Upper lobe of left lung (tissue), 6 donors: ENCODE data around the gene TENM4. TPM values are rescaled to one million over a fixed set of nuclear protein-coding genes. Genes with fewer than 3 reads are reported as not detected.

Experiments
- ATAC-seq, 2 donors: fragments of 200-7000 bp; cut with Tn5 transposase; one replicate each; pipeline ENCODE4 v1.9.1; 2022; ENCODE audit warnings: mild to moderate bottlenecking in 2 of 2, moderate library complexity in 2 of 2; ENCODE audit not compliant: low FRiP score in 2 of 2
- DNase-seq, 2 donors: peaks; one replicate each; pipeline ENCODE4 v3.0.0-alpha.2; 2019 to 2020
- H3K27ac ChIP-seq, 4 donors: fragments of 200-600 bp; sonication (generic); one replicate each; pipeline ENCODE4 v1.5.1; 2016 to 2019
- H3K27me3 ChIP-seq, 4 donors: fragments of 200-600 bp; sonication (generic); one replicate each; pipeline ENCODE4 v1.5.1; 2017 to 2019
- H3K36me3 ChIP-seq, 4 donors: fragments of 200-600 bp; sonication (generic); one replicate each; pipeline ENCODE4 v1.5.1; 2016 to 2019
- H3K4me1 ChIP-seq, 4 donors: fragments of 200-600 bp; sonication (generic); one replicate each; pipeline ENCODE4 v1.5.1; 2018 to 2019
- H3K4me3 ChIP-seq, 4 donors: fragments of 200-600 bp; sonication (generic); one replicate each; pipeline ENCODE4 v1.5.1; 2017 to 2019; ENCODE audit warnings: mild to moderate bottlenecking in 2 of 4, moderate library complexity in 1 of 4
- H3K9me3 ChIP-seq, 4 donors: fragments of 200-600 bp; sonication (generic); one replicate each; pipeline ENCODE4 v1.5.1; 2018 to 2019
- EP300 ChIP-seq, 4 donors: sonication (generic); formaldehyde crosslinking; IDR thresholded peaks; one replicate each; pipeline ENCODE4 v1.5.1; 2017; ENCODE audit warnings: antibody characterized with exemption in 4 of 4, control low read depth in 2 of 4
- POLR2A ChIP-seq, 4 donors: fragments of 450-650 bp; IDR thresholded peaks; one replicate each; pipeline ENCODE4 v1.5.1; 2016 to 2017; ENCODE audit warnings: antibody characterized with exemption in 4 of 4, mild to moderate bottlenecking in 2 of 4
- POLR2AphosphoS5 ChIP-seq, 2 donors: sonication (generic); formaldehyde crosslinking; IDR thresholded peaks; one replicate each; pipeline ENCODE4 v1.5.1; 2017; ENCODE audit warnings: antibody characterized with exemption in 2 of 2
- WGBS, 2 donors: methylation state at CpG; one replicate each; pipeline ENCODE4 v1.1.5; 2017 to 2018; 5-methylcytosine and 5-hydroxymethylcytosine counted together
- total RNA-seq, 6 donors: library from RNA; depleted of rRNA in 4 of 6; stranded (reverse); fragments of >200 nt in 4 of 6; gene quantifications; one replicate each; pipeline versions ENCODE4 v1.1.0 to v1.2.1, GENCODE V29; 2016 to 2021
- TF ChIP-seq, protein P1 (sequence below), 6 experiments: fragments of 450-650 bp in 4 of 6; fragments of 200-600 bp in 2 of 6; sonication (generic) in 2 of 6; IDR thresholded peaks; one replicate each; pipeline ENCODE4 v1.5.1; 2016 to 2019; ENCODE audit warnings: antibody characterized with exemption in 6 of 6
- donor health status: DM: no; HTN: no; CAD: no; lungs with moderate emphysema.
- donor health status: DM: no; HTN: yes; CAD: no; lungs with severe emphysema.

The TENM4 gene
- total RNA-seq, 6 donors from 2014 or later, result 0.11 to 20.0 (median 3.7) TPM

DNA sequence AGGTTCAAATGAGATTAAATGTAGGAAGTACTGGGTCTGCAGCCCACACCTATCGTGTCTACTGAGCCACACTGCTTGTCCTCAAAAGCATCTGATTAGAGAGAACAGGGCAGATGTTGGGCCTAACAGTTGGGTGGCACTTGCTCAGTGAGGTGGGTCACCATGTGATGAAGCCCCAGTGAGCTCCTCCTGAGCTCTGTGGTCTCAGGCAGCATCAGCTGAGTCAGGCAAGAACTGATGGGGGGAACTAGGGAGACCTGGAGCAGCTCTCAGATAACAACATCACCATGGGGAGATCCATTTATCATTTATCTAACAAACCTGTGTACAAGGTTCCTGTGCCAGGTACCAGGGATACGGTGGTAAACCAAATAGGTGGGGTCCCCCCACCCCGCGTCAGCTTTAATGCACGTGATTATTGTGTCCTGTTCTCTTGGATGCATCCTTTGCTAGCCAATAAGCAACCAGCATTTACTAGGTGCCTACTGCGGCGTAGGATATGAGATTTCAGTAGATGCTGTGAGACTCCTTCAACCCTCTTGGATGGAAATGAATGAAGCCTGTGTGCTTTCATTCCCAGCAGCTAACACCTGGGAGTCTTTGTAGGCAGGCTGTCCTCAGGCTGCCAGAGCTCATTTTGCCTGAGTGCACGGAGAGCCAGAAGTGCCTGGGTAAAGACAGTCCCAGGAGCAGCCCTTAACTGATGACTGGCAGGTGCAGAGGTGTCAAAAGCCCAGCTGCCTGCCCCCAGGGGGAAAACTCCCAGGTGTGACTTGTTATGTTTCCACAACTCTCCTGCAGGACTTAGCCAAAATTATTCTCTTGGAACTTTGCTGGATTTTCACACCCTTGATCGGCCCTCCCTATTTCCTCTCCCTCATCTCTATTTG, 792.6 kb downstream of the TENM4 start:
- no peaks in the 10 kb centered on the region for H3K4me1 ChIP-seq
- ATAC-seq, result no peak
- peak in 1 of 2 donors; percentile 10 for DNase-seq
- 80% methylated on average over 9 of the region's 9 CpGs for WGBS, 2 donors
- H3K27ac ChIP-seq, result no peak overlapping the region
- H3K4me3 ChIP-seq, result no peak overlapping the region
- TF ChIP-seq, protein P1, sequence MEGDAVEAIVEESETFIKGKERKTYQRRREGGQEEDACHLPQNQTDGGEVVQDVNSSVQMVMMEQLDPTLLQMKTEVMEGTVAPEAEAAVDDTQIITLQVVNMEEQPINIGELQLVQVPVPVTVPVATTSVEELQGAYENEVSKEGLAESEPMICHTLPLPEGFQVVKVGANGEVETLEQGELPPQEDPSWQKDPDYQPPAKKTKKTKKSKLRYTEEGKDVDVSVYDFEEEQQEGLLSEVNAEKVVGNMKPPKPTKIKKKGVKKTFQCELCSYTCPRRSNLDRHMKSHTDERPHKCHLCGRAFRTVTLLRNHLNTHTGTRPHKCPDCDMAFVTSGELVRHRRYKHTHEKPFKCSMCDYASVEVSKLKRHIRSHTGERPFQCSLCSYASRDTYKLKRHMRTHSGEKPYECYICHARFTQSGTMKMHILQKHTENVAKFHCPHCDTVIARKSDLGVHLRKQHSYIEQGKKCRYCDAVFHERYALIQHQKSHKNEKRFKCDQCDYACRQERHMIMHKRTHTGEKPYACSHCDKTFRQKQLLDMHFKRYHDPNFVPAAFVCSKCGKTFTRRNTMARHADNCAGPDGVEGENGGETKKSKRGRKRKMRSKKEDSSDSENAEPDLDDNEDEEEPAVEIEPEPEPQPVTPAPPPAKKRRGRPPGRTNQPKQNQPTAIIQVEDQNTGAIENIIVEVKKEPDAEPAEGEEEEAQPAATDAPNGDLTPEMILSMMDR (IDR thresholded peaks at IDR 0.05), result no peak
- TF ChIP-seq EP300 (IDR thresholded peaks at IDR 0.05), result no peak
- no peak for TF ChIP-seq POLR2A (IDR thresholded peaks at IDR 0.05)
- no peak for TF ChIP-seq POLR2AphosphoS5 (IDR thresholded peaks at IDR 0.05)
- H3K27me3 ChIP-seq, result no peaks in the 10 kb centered on the region
- no peaks in the 10 kb centered on the region for H3K36me3 ChIP-seq
- H3K9me3 ChIP-seq, result no peaks in the 10 kb centered on the region

DNA sequence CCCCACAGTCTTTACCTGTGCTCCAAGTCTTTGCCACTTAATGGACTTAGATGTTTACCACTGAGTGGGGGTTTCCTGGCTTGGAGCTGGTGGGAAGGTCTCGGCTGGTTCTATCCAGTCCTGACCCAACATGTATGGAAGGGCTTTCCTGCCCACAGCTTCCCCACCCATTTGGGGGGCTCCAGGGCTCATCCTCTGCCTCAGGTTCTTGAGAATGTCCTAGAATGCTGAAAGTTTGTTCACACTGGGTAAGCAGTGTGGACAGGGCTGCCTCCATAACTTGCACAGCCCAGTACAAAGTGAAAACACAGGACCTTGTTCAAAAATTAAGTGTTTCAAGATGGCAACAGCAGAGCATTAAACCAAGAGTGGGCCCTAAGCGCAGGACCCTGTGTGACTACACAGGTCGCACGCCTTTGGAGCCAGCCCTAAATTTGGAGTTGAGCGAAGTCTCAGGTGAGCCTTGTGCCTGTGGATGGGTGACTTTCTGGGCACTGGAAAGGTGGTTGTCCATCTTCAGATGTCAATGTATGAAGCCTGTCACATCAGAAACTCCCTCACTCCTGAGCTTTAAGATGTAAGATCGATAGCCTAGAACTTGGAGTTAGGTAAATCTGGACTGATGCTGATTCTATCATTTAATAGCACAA, 793.4 kb downstream of the TENM4 start:
- Histone ChIP-seq H3K9me3 (no peaks in the 10 kb centered on the region), H3K4me3 (no peak overlapping the region), H3K27ac (no peak overlapping the region), H3K4me1 (no peaks in the 10 kb centered on the region), H3K27me3 (no peaks in the 10 kb centered on the region), H3K36me3 (no peaks in the 10 kb centered on the region)
- 79 to 84% methylated on average over 6 of the region's 6 CpGs for WGBS, 2 donors
- TF ChIP-seq POLR2A (IDR thresholded peaks at IDR 0.05) (no peak), POLR2AphosphoS5 (IDR thresholded peaks at IDR 0.05) (no peak), EP300 (IDR thresholded peaks at IDR 0.05) (no peak)
- TF ChIP-seq, protein P1 (IDR thresholded peaks at IDR 0.05), result no peak
- ATAC-seq (no peak), DNase-seq (peak in 1 of 2 donors; percentile 7)

DNA sequence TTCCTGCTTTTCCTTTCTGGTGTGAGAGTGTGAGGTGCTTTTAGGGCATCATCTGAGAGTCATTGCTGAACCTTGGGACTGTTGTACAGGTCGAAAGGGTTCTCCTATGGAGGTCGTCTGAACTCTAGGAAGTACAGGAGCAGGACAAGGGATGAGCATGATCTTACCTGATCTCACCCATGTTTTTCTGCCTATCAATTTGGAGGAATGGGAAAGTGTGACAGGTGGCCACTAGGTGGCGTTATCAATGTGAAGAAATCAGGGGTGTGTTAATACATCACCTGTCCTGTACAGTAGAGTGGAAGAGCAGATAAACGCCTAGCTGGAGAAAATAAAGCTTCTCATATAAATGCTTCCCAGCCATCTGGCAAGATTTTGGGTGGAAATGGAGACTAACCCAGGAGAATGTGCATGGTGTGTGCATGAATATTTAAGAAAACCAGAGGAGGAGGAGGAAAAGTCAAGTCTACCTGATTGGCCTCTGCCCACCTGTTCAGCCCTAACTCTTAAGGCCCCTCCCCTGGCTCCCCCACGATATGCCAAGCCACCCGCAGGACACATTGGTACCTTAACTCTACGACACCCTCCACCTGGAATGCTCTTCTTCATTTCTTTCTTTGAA, 794.2 kb downstream of the TENM4 start:
- Histone ChIP-seq H3K27me3 (no peaks in the 10 kb centered on the region), H3K9me3 (no peaks in the 10 kb centered on the region), H3K4me3 (no peak overlapping the region), H3K36me3 (no peaks in the 10 kb centered on the region), H3K4me1 (no peaks in the 10 kb centered on the region), H3K27ac (no peak overlapping the region)
- ATAC-seq (peak; percentile 50 to 52), DNase-seq (peak in 1 of 2 donors; percentile 45)
- TF ChIP-seq EP300 (IDR thresholded peaks at IDR 0.05) (no peak), POLR2AphosphoS5 (IDR thresholded peaks at IDR 0.05) (no peak), POLR2A (IDR thresholded peaks at IDR 0.05) (no peak)
- TF ChIP-seq, protein P1 (IDR thresholded peaks at IDR 0.05), result peak; percentile 64 to 88 (median 71)
- WGBS, 2 donors, result 21 to 25% methylated on average over 7 of the region's 7 CpGs

DNA sequence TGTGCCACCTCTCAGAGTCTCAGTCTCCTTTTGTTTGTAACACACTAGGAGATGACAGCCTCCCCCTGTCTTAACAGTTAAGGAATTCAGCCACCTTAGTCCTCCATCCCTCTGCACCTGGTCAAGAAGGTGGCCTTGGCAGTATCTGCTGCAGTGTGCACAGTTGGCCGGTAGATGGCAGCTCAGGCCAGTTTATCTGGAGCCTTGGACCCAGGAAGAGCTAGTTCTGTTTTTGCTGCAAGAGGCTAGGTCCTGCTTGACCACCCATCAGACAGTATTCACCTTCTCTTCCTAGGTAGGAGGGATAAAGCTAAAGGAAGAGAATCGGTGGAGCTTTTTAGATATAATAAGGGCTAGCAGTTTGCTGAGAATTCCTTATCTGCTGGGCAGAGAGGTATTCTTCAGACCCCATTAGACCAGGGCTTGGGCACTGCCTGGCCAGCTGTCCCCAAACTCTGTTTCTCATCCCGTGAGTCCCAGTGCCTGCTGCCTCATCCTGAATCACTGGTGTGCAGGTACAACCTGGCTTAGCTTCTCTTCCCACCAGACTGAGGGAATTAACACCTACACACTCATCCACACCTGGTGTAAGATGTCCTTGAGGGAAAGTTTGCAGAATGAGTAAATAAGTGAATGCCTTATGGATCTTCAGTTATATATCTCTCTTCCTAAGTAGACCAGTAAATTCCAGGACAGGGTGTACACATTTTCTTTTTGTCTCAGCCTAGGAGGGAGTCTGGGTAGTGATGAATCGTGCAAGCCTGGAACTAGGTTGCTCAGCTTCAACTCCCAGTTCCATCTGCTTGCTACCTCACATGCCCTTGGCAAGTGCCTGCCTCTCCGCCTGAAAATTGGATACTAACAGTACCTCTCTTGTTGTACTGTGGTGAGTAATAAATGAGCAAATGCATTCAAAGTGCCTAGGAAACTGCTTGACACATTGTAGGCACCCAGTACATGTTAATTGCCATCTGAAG, 795.3 kb downstream of the TENM4 start:
- 45 to 57% methylated on average over 4 to 5 of the region's 5 CpGs for WGBS, 2 donors
- no peaks in the 10 kb centered on the region for H3K9me3 ChIP-seq
- no peak overlapping the region for H3K4me3 ChIP-seq
- ATAC-seq (peak; percentile 83 to 93), DNase-seq (peak in 1 of 2 donors; percentile 63)
- no peaks in the 10 kb centered on the region for H3K27me3 ChIP-seq
- H3K4me1 ChIP-seq, result no peaks in the 10 kb centered on the region
- no peak overlapping the region for H3K27ac ChIP-seq
- no peaks in the 10 kb centered on the region for H3K36me3 ChIP-seq
- TF ChIP-seq, protein P1 (IDR thresholded peaks at IDR 0.05), result peak; percentile 82 to 94 (median 90)
- TF ChIP-seq POLR2AphosphoS5 (IDR thresholded peaks at IDR 0.05), result no peak
